GM23248 (cell line): Measurements from ENCODE around the gene IGFL3. TPM values are rescaled to one million over a fixed set of nuclear protein-coding genes. Genes with fewer than 3 reads are reported as not detected.

Experiments used
- DNase-seq: peaks from one replicate; pipeline ENCODE4 v3.0.0-alpha.2; 2015
- H2AFZ ChIP-seq: fragments of 200-600 bp; sonication (generic); 2 replicates; pipeline ENCODE4 v1.6.1; 2016; ENCODE audit warnings: antibody characterized with exemption
- H3F3A ChIP-seq: fragments of 200-600 bp; sonication (generic); 2 replicates; pipeline ENCODE4 v1.6.1; 2016; ENCODE audit warnings: mild to moderate bottlenecking, antibody characterized with exemption, mixed run types; ENCODE audit not compliant: insufficient read depth
- H3K27ac ChIP-seq: fragments of 200-600 bp; sonication (generic); 2 replicates; pipeline ENCODE4 v1.5.1; 2016; ENCODE audit warnings: mild to moderate bottlenecking
- H3K27me3 ChIP-seq: fragments of 200-600 bp; sonication (generic); replicated peaks from 2 replicates; pipeline ENCODE4 v1.6.1; 2016; ENCODE audit warnings: mild to moderate bottlenecking; ENCODE audit not compliant: insufficient read depth
- H3K36me3 ChIP-seq: fragments of 200-600 bp; sonication (generic); 2 replicates; pipeline ENCODE4 v1.6.1; 2016; ENCODE audit warnings: low read depth, mild to moderate bottlenecking
- H3K4me1 ChIP-seq: fragments of 200-600 bp; sonication (generic); 2 replicates; pipeline ENCODE4 v1.6.1; 2016; ENCODE audit warnings: mild to moderate bottlenecking; ENCODE audit not compliant: insufficient read depth
- H3K4me2 ChIP-seq: fragments of 200-600 bp; sonication (generic); one replicate; pipeline ENCODE4 v1.6.1; 2016; ENCODE audit warnings: mild to moderate bottlenecking; ENCODE audit not compliant: unreplicated experiment
- H3K4me3 ChIP-seq: fragments of 200-600 bp; sonication (generic); 2 replicates; pipeline ENCODE4 v1.5.1; 2016; ENCODE audit warnings: mild to moderate bottlenecking
- H3K79me2 ChIP-seq: fragments of 200-600 bp; sonication (generic); 2 replicates; pipeline ENCODE4 v1.6.1; 2016; ENCODE audit warnings: mild to moderate bottlenecking; ENCODE audit not compliant: insufficient read depth
- H3K9ac ChIP-seq: fragments of 200-600 bp; sonication (generic); 2 replicates; pipeline ENCODE4 v1.6.1; 2016; ENCODE audit warnings: mild to moderate bottlenecking
- H3K9me2 ChIP-seq: fragments of 200-600 bp; sonication (generic); 2 replicates; pipeline ENCODE4 v1.6.1; 2016; ENCODE audit warnings: mixed run types, mild to moderate bottlenecking, moderate library complexity; ENCODE audit not compliant: insufficient read depth
- H3K9me3 ChIP-seq: fragments of 200-600 bp; sonication (generic); one replicate; pipeline ENCODE4 v1.6.1; 2017; ENCODE audit warnings: low read depth
- H4K20me1 ChIP-seq: fragments of 200-600 bp; sonication (generic); 2 replicates; pipeline ENCODE4 v1.6.0; 2016; ENCODE audit not compliant: insufficient read depth
- EZH2 ChIP-seq: fragments of 200-600 bp; sonication (generic); IDR thresholded peaks from 2 replicates; pipeline ENCODE4 v1.6.1; 2018; ENCODE audit warnings: antibody characterized with exemption, mild to moderate bottlenecking; ENCODE audit not compliant: insufficient read depth, poor library complexity, severe bottlenecking
- EZH2phosphoT487 ChIP-seq: fragments of 200-600 bp; sonication (generic); IDR thresholded peaks from 2 replicates; pipeline ENCODE4 v1.6.1; 2018; ENCODE audit warnings: antibody characterized with exemption, moderate library complexity, mild to moderate bottlenecking, low read depth; ENCODE audit not compliant: insufficient read depth
- WGBS, 2 experiments: methylation state at CpG; one replicate each; pipeline ENCODE4 v1.1.6; 2015 to 2017; ENCODE audit warnings: low lambda C conversion rate in 2 of 2, low coverage in 1 of 2; ENCODE audit errors: missing lambda C conversion rate in 2 of 2; 5-methylcytosine and 5-hydroxymethylcytosine counted together
- in situ Hi-C: fragments of 300-500 bp; cut with MboI; formaldehyde crosslinking; loops from 2 replicates; pipeline ENCODE4 v1.15.0; 2020
- polyA plus RNA-seq: library from polyadenylated mRNA; unstranded; fragments of >200 nt; fragmentation: Nextera tagmentation; extraction: Ambion mirVana; gene quantifications from 2 replicates; pipeline ENCODE4 v1.2.1, GENCODE V29; 2016
- total RNA-seq: library from RNA; depleted of rRNA; stranded (reverse); fragments of >200 nt; shearing (Covaris generic); gene quantifications from 2 replicates; pipeline ENCODE4 v1.2.3, GENCODE V29; 2014; rRNA removed

Gene IGFL3
- total and polyA plus RNA-seq, 2 experiments from 2014 or later, result not detected

DNA sequence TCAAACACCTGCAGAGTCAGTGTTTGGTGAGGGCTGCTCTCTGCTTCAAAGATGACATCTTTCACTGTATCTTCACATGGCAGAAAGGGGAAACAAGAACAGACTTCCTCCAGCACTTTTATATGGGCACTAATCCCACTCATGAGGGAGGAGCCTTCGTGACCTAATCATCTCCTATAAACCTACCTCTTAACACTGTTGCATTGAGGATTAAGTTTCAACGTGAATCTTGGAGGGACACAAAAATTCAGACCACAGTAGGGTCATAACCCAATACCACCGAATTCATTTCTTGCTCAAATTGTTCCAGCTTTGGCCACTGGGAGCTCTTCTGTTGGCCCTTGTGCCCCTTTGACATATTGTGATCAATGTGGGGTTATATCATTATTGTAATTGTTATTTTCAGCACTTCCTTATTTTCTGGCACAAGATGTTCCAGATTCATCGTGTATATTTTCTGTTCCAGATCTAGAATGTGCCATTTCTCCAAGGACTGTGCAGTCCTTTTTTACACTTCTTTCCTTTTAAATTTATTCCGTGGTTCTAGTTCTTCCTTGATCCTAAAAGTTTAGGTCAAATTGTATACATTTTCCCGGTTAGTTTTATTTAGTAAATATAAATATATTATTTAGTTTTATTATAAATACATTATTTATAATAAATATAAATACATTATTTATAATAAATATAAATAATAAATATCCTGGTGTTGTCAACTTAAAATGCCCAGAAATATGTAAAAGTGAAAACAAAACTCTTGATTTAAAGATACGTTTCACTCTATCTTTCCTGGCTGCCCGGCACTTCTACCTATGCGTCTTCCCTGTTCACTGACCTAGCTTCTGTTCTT lies 48.2 kb downstream of the IGFL3 start:
- Histone ChIP-seq H3F3A (peaks cover 17% of the 10 kb centered on the region), H3K9me3 (no peaks in the 10 kb centered on the region), H2AFZ (no peak overlapping the region), H4K20me1 (no peaks in the 10 kb centered on the region), H3K4me1 (peaks cover 13% of the 10 kb centered on the region), H3K9ac (no peak overlapping the region), H3K4me2 (no peak overlapping the region), H3K27me3 (peaks cover 66% of the 10 kb centered on the region), H3K4me3 (no peak overlapping the region), H3K27ac (no peak overlapping the region), H3K79me2 (no peaks in the 10 kb centered on the region), H3K36me3 (no peaks in the 10 kb centered on the region), H3K9me2 (no peaks in the 10 kb centered on the region)
- 30 to 32% methylated on average over 9 of the region's 9 CpGs for WGBS, 2 experiments
- TF ChIP-seq EZH2 (peak; percentile 50), EZH2phosphoT487 (no peak)
- DNase-seq, result no peak
- in situ Hi-C loops, result loop anchor here (5.0 kb wide), 1 partner anchor 49 kb away; no protein-coding TSS in a partner anchor

DNA sequence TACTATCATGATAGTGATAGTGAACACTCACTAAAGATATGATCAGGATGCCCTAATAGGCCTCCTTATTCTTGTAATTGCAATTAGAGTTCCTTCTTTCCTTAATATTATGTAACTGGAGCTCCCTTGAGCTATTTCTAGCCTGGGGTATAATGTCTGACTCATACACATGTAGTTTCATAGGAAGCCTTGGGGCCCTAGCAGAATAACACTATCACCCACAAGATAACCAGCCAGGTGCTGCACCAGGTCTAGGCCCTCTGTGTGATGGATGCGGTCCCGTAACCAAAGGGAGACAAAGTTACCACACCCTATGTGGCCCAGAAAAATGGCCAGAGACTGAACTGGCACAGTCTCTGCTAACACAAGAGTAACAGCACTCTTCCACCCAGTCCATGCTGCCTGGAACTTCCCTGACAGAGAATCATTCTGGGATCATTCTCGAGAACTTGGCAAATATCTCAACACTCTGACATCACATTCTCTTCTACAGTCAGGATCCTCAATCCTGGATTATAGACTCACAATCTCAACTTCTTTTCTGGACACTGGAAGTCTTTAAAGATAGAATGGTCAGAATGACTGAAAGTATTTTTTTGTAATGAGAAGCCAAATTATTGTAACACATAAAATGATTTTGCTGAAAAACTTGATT lies 51.1 kb downstream of the IGFL3 start:
- Histone ChIP-seq H3K9me3 (no peaks in the 10 kb centered on the region), H3F3A (peaks cover 24% of the 10 kb centered on the region), H3K9ac (no peak overlapping the region), H3K4me1 (peaks cover 25% of the 10 kb centered on the region), H3K9me2 (no peaks in the 10 kb centered on the region), H3K27ac (no peak overlapping the region), H3K27me3 (peaks cover 60% of the 10 kb centered on the region), H2AFZ (no peak overlapping the region), H3K4me2 (no peak overlapping the region), H3K36me3 (no peaks in the 10 kb centered on the region), H3K79me2 (no peaks in the 10 kb centered on the region), H4K20me1 (no peaks in the 10 kb centered on the region), H3K4me3 (no peak overlapping the region)
- in situ Hi-C loops, result no loop called here
- WGBS, 2 experiments, result 80 to 85% methylated on average over 3 of the region's 3 CpGs
- TF ChIP-seq EZH2phosphoT487 (no peak), EZH2 (no peak)
- peak; percentile 43 for DNase-seq

Other genes starting within 250 kb of the IGFL3 start
- 39.3 and 53.8 TPM in 2 replicates for gene IRF2BP1, start 238.5 kb downstream of the IGFL3 start, total RNA-seq
- 7.8 and 8.6 TPM in 2 replicates for gene IRF2BP1, start 238.5 kb downstream of the IGFL3 start, polyA plus RNA-seq
- gene MYPOP, start 222.1 kb downstream of the IGFL3 start, total RNA-seq, result 3.5 and 7.7 TPM in 2 replicates
- 1.2 and 1.6 TPM in 2 replicates for gene MYPOP, start 222.1 kb downstream of the IGFL3 start, polyA plus RNA-seq
- gene NANOS2, start 209.9 kb downstream of the IGFL3 start, total RNA-seq, result not detected in 2 replicates
- gene NANOS2, start 209.9 kb downstream of the IGFL3 start, polyA plus RNA-seq, result not detected in 2 replicates
- not detected in 2 replicates for gene NOVA2, start 150.8 kb downstream of the IGFL3 start, total RNA-seq
- not detected in 2 replicates for gene NOVA2, start 150.8 kb downstream of the IGFL3 start, polyA plus RNA-seq
- 6.9 and 9.0 TPM in 2 replicates for gene CCDC61, start 129.2 kb downstream of the IGFL3 start, total RNA-seq
- gene CCDC61, start 129.2 kb downstream of the IGFL3 start, polyA plus RNA-seq, result 1.6 and 2.6 TPM in 2 replicates
- gene PGLYRP1, start 101.6 kb downstream of the IGFL3 start, total RNA-seq, result not detected in 2 replicates
- gene PGLYRP1, start 101.6 kb downstream of the IGFL3 start, polyA plus RNA-seq, result not detected in 2 replicates
- gene IGFL4, start 83.7 kb downstream of the IGFL3 start, total RNA-seq, result not detected in 2 replicates
- gene IGFL4, start 83.7 kb downstream of the IGFL3 start, polyA plus RNA-seq, result not detected in 2 replicates
- not detected in 2 replicates for gene IGFL2, start 23.6 kb upstream of the IGFL3 start, total RNA-seq
- gene IGFL2, start 23.6 kb upstream of the IGFL3 start, polyA plus RNA-seq, result not detected in 2 replicates
- not detected in 2 replicates for gene IGFL1, start 105.1 kb upstream of the IGFL3 start, total RNA-seq
- not detected in 2 replicates for gene IGFL1, start 105.1 kb upstream of the IGFL3 start, polyA plus RNA-seq
- not detected in 2 replicates for gene HIF3A, start 172.4 kb upstream of the IGFL3 start, total RNA-seq
- 0.20 and 0.27 TPM in 2 replicates for gene HIF3A, start 172.4 kb upstream of the IGFL3 start, polyA plus RNA-seq
- gene PPP5C, start 222.4 kb upstream of the IGFL3 start, total RNA-seq, result 56.4 and 60.8 TPM in 2 replicates
- 47.3 and 48.7 TPM in 2 replicates for gene PPP5C, start 222.4 kb upstream of the IGFL3 start, polyA plus RNA-seq